Stimulated activated CD8-positive, alpha-beta memory T cell treated with anti-CD3 and anti-CD28 coated beads, Interleukin-15, amount 100 ng/mL, for 24 hours (primary cell): Measurements from ENCODE around the gene MINDY2.

Experiments used
- DNase-seq: peaks from one replicate; pipeline ENCODE4 v3.0.0-alpha.2; 2020; ENCODE audit warnings: low read depth

The MINDY2 gene

DNA sequence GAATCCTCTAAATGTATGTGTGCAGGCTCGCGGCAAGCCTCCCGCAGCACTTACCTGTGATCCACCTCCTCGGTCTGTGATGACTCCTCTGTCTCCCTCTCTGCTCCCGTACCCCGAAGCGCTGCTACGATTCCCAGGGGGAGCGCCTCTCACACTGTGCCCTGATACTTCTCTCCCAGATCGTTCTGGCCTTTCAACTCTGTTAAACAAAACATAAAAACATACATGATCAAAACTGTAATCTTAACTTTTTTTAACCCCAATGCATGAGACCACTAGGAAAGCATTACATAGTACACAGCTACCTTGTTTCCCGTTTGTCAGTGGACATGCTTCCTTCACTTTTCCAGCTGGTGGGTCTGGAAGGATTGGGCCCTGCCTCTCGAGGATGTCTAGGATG, 115.8 kb downstream of the MINDY2 start:
- no peak for DNase-seq

DNA sequence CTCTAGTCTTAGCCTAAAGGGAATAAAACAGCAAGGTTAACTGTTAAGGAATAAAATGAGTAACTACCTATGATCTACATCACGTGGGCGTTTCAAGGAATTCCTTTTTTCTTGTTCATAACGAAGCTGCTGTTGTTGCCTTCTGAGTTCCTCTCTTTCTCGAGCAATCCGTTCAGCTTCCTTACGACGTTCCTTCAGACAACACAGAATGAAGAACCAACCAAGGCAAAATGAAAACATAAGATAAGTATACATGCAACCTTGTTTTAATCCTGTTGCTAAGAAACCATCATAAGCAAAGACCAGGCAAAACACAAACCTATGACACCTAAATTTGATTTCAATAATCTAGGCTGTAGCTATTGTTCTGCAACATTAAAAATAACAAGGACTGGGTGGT, 118.3 kb downstream of the MINDY2 start:
- no peak for DNase-seq

DNA sequence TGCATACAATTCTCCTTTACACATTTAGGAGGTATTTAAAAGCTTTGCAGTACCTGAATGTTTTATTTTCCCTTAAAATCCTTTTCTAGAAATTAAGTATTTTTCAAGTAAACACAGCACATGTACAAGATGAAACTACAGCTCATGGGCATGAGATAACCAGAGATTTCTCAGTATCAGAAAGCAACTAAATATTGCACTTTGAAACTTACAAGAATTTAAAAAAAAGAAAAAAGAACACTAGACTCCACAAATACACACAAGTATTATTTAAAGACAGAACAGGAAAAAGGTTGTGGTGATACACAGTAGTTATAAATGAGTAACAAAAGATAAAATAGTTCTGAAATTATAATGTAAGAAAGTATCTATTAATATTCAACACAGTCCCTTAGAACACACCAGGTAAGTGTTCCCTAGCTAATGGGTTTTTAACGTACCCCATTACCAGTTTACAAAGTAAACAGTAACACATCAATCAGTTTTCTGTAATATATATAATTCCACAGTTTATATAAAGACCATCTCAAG, 127.1 kb downstream of the MINDY2 start:
- no peak for DNase-seq

DNA sequence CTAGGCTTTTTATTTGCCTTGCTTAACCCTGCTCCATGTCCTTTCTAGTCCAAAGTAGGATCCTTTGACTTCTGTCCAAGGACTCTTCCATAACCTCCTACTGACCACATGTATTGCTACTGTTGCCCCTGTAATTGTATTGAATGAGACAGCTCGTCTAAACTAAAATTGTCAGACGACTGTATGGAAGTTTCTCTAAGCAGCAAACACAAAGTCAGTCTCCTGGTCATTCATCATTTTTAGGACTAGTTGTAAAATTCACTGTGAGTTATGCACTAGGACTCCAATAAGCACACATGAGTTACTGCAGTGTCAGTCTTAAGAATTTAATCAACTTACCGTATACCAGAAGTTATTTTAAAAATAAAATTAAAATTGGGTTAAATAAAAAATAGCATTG, 129.5 kb downstream of the MINDY2 start:
- DNase-seq, result no peak

DNA sequence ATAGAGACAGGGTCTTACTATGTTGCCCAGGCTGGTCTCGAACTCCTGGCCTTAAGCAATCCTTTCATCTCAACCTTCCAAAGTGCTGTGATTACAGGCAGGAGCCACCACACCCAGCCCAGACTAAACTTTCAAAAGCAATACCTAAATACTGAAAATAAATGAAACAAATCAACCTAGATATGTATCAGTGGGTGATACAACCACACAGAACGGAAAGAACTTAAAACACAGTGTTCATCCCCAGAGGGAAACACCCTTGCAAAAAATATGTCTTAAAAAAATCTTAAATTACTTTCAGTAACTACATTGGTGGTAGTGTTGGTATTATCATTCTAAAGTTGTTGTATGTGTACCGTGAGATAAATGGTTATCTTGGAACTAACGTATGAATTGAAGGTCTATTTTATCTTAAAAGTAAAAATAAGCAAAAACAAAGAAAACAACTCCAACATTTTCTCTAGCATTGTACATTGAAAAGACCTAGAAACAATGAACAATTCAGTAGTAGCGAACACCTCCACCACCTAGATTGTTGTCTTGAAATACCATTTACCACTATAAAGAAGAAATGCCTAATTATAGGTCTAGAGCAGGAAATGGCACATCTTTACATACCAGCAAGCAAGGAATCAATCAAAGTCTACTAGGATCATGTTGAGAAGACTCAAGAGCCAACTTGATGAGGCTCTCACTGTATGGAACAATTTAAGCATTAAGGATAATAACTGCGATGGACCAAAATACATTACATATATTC, 137.6 kb downstream of the MINDY2 start:
- DNase-seq, result no peak

DNA sequence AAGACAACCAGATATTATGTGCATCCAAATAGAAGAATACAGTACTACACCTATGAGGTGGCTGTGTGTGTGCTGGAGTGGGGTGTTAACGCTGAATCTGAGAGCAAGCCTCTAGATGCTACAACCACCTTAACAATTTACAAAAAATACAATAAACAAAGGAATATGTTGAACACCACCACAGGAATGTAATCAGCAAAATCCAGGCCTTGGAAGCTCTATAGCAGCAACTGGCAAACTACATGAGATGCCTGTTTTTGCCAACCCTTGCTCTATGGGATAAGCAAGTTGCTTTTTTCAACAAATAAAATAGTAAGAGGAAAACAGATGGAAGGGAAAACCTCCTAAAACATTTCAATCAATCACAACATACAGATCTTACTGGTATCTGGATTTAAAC, 138.5 kb downstream of the MINDY2 start:
- no peak for DNase-seq

DNA sequence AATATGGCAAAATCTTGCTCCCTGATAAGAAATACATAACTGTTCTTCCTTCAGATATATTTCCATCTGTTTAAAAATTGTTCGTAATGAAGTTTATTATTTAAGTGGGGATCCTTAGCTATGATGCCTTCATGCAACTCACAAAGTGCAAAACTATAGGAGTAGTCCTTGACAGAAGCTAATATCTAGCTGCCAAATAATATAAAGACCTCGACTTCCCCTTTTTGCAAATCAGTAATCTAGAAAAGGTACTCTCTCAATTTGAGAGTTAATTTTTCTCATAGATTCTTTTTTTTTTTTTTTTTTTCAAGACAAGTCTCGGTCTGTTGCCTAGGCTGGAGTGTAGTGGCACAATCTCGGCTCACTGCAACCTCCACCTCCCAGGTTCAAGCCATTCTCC, 139.4 kb downstream of the MINDY2 start:
- no peak for DNase-seq
